ENCODE measurements around the gene HDAC4. TPM values are rescaled to one million over a fixed set of nuclear protein-coding genes. Genes with fewer than 3 reads are reported as not detected.

HDAC4 gene
- total RNA-seq, 4 donors from 2014 or later, result 12.9 to 91.6 (median 39.8) TPM

- Histone ChIP-seq H3K27me3 (no peaks in the 10 kb centered on the region), H3K36me3 (no peaks in the 10 kb centered on the region), H3K4me1 (peaks cover 41 to 53% of the 10 kb centered on the region in 2 donors), H3K9me3 (no peaks in the 10 kb centered on the region), H3K4me3 (replicated peaks in 1 of 3) (no peak overlapping the region), H3K27ac (peak overlapping the region; percentile 69 to 84 (median 73))
- peak in 1 of 2 donors; percentile 41 for DNase-seq
- 61 to 71% methylated on average over 5 of the region's 5 CpGs for WGBS, 2 donors
- intact Hi-C loops (cut with DNase I), result no loop called here
- TF ChIP-seq CTCF (IDR thresholded peaks at IDR 0.05) (no peak), POLR2A (IDR thresholded peaks at IDR 0.05) (no peak)
These were observed 155.7 kb downstream of the HDAC4 start for GRCh38 chr2:239245107-239245506.

- Histone ChIP-seq H3K9me3 (no peaks in the 10 kb centered on the region), H3K27ac (peak overlapping the region in 2 of 3 donors; percentile 66 to 69), H3K4me1 (peaks cover 38 to 53% of the 10 kb centered on the region in 2 donors), H3K27me3 (no peaks in the 10 kb centered on the region), H3K4me3 (replicated peaks in 1 of 3) (no peak overlapping the region), H3K36me3 (no peaks in the 10 kb centered on the region)
- TF ChIP-seq CTCF (IDR thresholded peaks at IDR 0.05) (no peak), POLR2A (IDR thresholded peaks at IDR 0.05) (no peak)
- intact Hi-C loops (cut with DNase I), result no loop called here
- 92 to 99% methylated on average over 4 to 5 of the region's 5 CpGs for WGBS, 2 donors
- DNase-seq, result no peak
These were observed 156.2 kb downstream of the HDAC4 start for GRCh38 chr2:239244625-239245024.

GRCh38 chr2:239241431-239241960 is 159.3 kb downstream of the HDAC4 start:
- intact Hi-C loops (cut with DNase I), result no loop called here
- TF ChIP-seq CTCF (IDR thresholded peaks at IDR 0.05) (no peak), POLR2A (IDR thresholded peaks at IDR 0.05) (no peak)
- H3K27ac ChIP-seq, result no peak overlapping the region

GRCh38 chr2:239240414-239240881 is 160.4 kb downstream of the HDAC4 start:
- no peaks in the 10 kb centered on the region for H3K9me3 ChIP-seq
- peaks cover 17 to 27% of the 10 kb centered on the region in 2 donors for H3K4me1 ChIP-seq
- TF ChIP-seq POLR2A (IDR thresholded peaks at IDR 0.05) (no peak), CTCF (IDR thresholded peaks at IDR 0.05) (no peak)
- 79 to 88% methylated on average over 8 to 15 of the region's 15 CpGs for WGBS, 2 donors
- no peak overlapping the region for H3K27ac ChIP-seq
- DNase-seq, result no peak
- H3K27me3 ChIP-seq, result no peaks in the 10 kb centered on the region
- no peaks in the 10 kb centered on the region for H3K36me3 ChIP-seq
- H3K4me3 ChIP-seq (replicated peaks in 1 of 3), result no peak overlapping the region
- intact Hi-C loops (cut with DNase I), result no loop called here

More at GRCh38 chr2:239241431-239241960, 159.3 kb downstream of the HDAC4 start:
- Histone ChIP-seq H3K9me3 (no peaks in the 10 kb centered on the region), H3K36me3 (no peaks in the 10 kb centered on the region), H3K4me3 (replicated peaks in 1 of 3) (no peak overlapping the region), H3K27me3 (no peaks in the 10 kb centered on the region), H3K4me1 (peaks cover 28 to 37% of the 10 kb centered on the region in 2 donors)
- DNase-seq, result no peak
- 87 to 93% methylated on average over 1 of the region's 1 CpG for WGBS, 2 donors

- no peak for TF ChIP-seq POLR2A (IDR thresholded peaks at IDR 0.05)
- no peak for TF ChIP-seq CTCF (IDR thresholded peaks at IDR 0.05)
- Histone ChIP-seq H3K36me3 (no peaks in the 10 kb centered on the region), H3K27me3 (no peaks in the 10 kb centered on the region), H3K27ac (no peak overlapping the region), H3K9me3 (no peaks in the 10 kb centered on the region), H3K4me1 (peaks cover 13 to 25% of the 10 kb centered on the region in 2 donors), H3K4me3 (replicated peaks in 1 of 3) (no peak overlapping the region)
- intact Hi-C loops (cut with DNase I), result no loop called here
- DNase-seq, result peak in 1 of 2 donors; percentile 36
- 50% methylated on average over 21 to 25 of the region's 29 CpGs for WGBS, 2 donors
These were observed 161.0 kb downstream of the HDAC4 start for GRCh38 chr2:239239607-239240413.
